Measurements from ENCODE around the gene PVALEF.

PVALEF gene

GRCh38 chr17:81123052-81124048, 42.0 kb upstream of the PVALEF start:
- peaks cover 31% of the 10 kb centered on the region for H3K36me3 ChIP-seq
- H3K9me3 ChIP-seq (ENCODE audit: severe bottlenecking): no peaks in the 10 kb centered on the region
- no peaks in the 10 kb centered on the region for H3K27me3 ChIP-seq (ENCODE audit: insufficient read depth, low read depth, severe bottlenecking)
- DNase-seq: no peak
- H3K4me3 ChIP-seq (ENCODE audit: low read depth, low read length): no peak overlapping the region
- no peak overlapping the region for H3K27ac ChIP-seq
- TF ChIP-seq CTCF (IDR thresholded peaks at IDR 0.05; ENCODE audit: low read depth, low read length): no peak

- Histone ChIP-seq H3K27me3 (ENCODE audit: insufficient read depth, low read depth, severe bottlenecking) (no peaks in the 10 kb centered on the region), H3K27ac (no peak overlapping the region), H3K36me3 (peaks cover 26% of the 10 kb centered on the region), H3K4me3 (ENCODE audit: low read depth, low read length) (no peak overlapping the region), H3K9me3 (ENCODE audit: severe bottlenecking) (no peaks in the 10 kb centered on the region)
- no peak for DNase-seq
- no peak for TF ChIP-seq CTCF (IDR thresholded peaks at IDR 0.05; ENCODE audit: low read depth, low read length)
Measured at GRCh38 chr17:81124377-81124776, 40.9 kb upstream of the PVALEF start.

- H3K9me3 ChIP-seq (ENCODE audit: severe bottlenecking): no peaks in the 10 kb centered on the region
- no peak overlapping the region for H3K27ac ChIP-seq
- H3K4me3 ChIP-seq (ENCODE audit: low read depth, low read length): no peak overlapping the region
- H3K27me3 ChIP-seq (ENCODE audit: insufficient read depth, low read depth, severe bottlenecking): no peaks in the 10 kb centered on the region
- no peak for DNase-seq
- no peak for TF ChIP-seq CTCF (IDR thresholded peaks at IDR 0.05; ENCODE audit: low read depth, low read length)
- H3K36me3 ChIP-seq: peaks cover 22% of the 10 kb centered on the region
Measured at GRCh38 chr17:81125573-81126081, 39.7 kb upstream of the PVALEF start.

GRCh38 chr17:81126281-81127132, 38.8 kb upstream of the PVALEF start:
- no peak for TF ChIP-seq CTCF (IDR thresholded peaks at IDR 0.05; ENCODE audit: low read depth, low read length)
- peaks cover 15% of the 10 kb centered on the region for H3K36me3 ChIP-seq
- no peaks in the 10 kb centered on the region for H3K27me3 ChIP-seq (ENCODE audit: insufficient read depth, low read depth, severe bottlenecking)
- no peaks in the 10 kb centered on the region for H3K9me3 ChIP-seq (ENCODE audit: severe bottlenecking)
- no peak overlapping the region for H3K27ac ChIP-seq
- DNase-seq: no peak
- H3K4me3 ChIP-seq (ENCODE audit: low read depth, low read length): no peak overlapping the region

GRCh38 chr17:81127133-81127455, 38.2 kb upstream of the PVALEF start:
- Histone ChIP-seq H3K36me3 (peaks cover 11% of the 10 kb centered on the region), H3K4me3 (ENCODE audit: low read depth, low read length) (no peak overlapping the region), H3K9me3 (ENCODE audit: severe bottlenecking) (no peaks in the 10 kb centered on the region), H3K27ac (no peak overlapping the region), H3K27me3 (ENCODE audit: insufficient read depth, low read depth, severe bottlenecking) (no peaks in the 10 kb centered on the region)
- TF ChIP-seq CTCF (IDR thresholded peaks at IDR 0.05; ENCODE audit: low read depth, low read length): no peak
- no peak for DNase-seq

Data from WERI-Rb-1 (cell line).